Gastroesophageal sphincter (tissue), 4 donors: ENCODE data around the gene MCRIP2. TPM values are rescaled to one million over a fixed set of nuclear protein-coding genes. Genes with fewer than 3 reads are reported as not detected.

Experiments
- ATAC-seq: fragments of 150-250 bp; one replicate; pipeline ENCODE4 v1.9.1; 2016; ENCODE audit warnings: mild to moderate bottlenecking, moderate library complexity
- H3K27ac ChIP-seq, 4 donors: fragments of 200-600 bp; sonication (generic) in 3 of 4; 1 replicate in 3 of 4; 2 replicates in 1 of 4; pipeline ENCODE4 v1.5.1; 2016 to 2019
- H3K27me3 ChIP-seq: fragments of 200-600 bp; sonication (generic); one replicate; pipeline ENCODE4 v1.5.1; 2019
- H3K36me3 ChIP-seq, 2 donors: fragments of 200-600 bp; sonication (generic); one replicate each; pipeline ENCODE4 v1.5.1; 2019; ENCODE audit warnings: control low read depth in 1 of 2
- H3K4me1 ChIP-seq, 3 donors: fragments of 200-600 bp; sonication (generic); 1 replicate in 2 of 3; 2 replicates in 1 of 3; pipeline ENCODE4 v1.5.1; 2016 to 2019; ENCODE audit warnings: control low read depth in 2 of 3
- H3K4me3 ChIP-seq, 2 donors: fragments of 200-600 bp; sonication (generic); one replicate each; pipeline ENCODE4 v1.5.1; 2019; ENCODE audit warnings: mild to moderate bottlenecking in 1 of 2, moderate library complexity in 1 of 2
- H3K9me3 ChIP-seq, 3 donors: fragments of 200-600 bp; sonication (generic); one replicate each; pipeline ENCODE4 v1.5.1; 2017 to 2019; ENCODE audit warnings: control low read depth in 2 of 3
- CTCF ChIP-seq, 4 experiments: fragments of 200-600 bp in 2 of 4; fragments of 450-650 bp in 2 of 4; sonication (generic) in 1 of 4; IDR thresholded peaks; one replicate each; pipeline ENCODE4 v1.5.1; 2017 to 2019; ENCODE audit warnings: antibody characterized with exemption in 4 of 4, mild to moderate bottlenecking in 2 of 4, moderate library complexity in 2 of 4
- EP300 ChIP-seq: sonication (generic); formaldehyde crosslinking; IDR thresholded peaks from one replicate; pipeline ENCODE4 v1.6.1; 2017; ENCODE audit warnings: antibody characterized with exemption, mild to moderate bottlenecking
- POLR2A ChIP-seq, 2 donors: fragments of 450-650 bp; IDR thresholded peaks; one replicate each; pipeline ENCODE4 v1.6.1; 2017; ENCODE audit warnings: antibody characterized with exemption in 2 of 2, mild to moderate bottlenecking in 2 of 2, moderate library complexity in 1 of 2
- POLR2AphosphoS5 ChIP-seq: sonication (generic); formaldehyde crosslinking; IDR thresholded peaks from one replicate; pipeline ENCODE4 v1.6.1; 2017; ENCODE audit warnings: antibody characterized with exemption
- WGBS, 2 donors: methylation state at CpG; one replicate each; pipeline ENCODE4 v1.1.5; 2018; ENCODE audit warnings: low coverage in 1 of 2; 5-methylcytosine and 5-hydroxymethylcytosine counted together
- total RNA-seq, 4 donors: library from RNA; depleted of rRNA; stranded (reverse); fragments of >200 nt; gene quantifications; one replicate each; pipeline ENCODE4 v1.1.0, GENCODE V29; 2016

Gene MCRIP2
- total RNA-seq, 4 donors from 2014 or later, result 25.4 to 70.0 (median 51.9) TPM

- 100% methylated on average over 1 of the region's 67 CpGs; no CpG with 5 or more reads in 1 of the 2 donors for WGBS, 2 donors
- no peak overlapping the region for H3K27ac ChIP-seq
- H3K36me3 ChIP-seq, result peaks cover 0 to 42% of the 10 kb centered on the region in 2 donors
- no peaks in the 10 kb centered on the region for H3K9me3 ChIP-seq
- H3K4me1 ChIP-seq, result peaks cover 2 to 50% (median 33%) of the 10 kb centered on the region in 3 donors
- peaks cover 19% of the 10 kb centered on the region for H3K27me3 ChIP-seq
- no peak for ATAC-seq
- H3K4me3 ChIP-seq, result no peak overlapping the region
- TF ChIP-seq CTCF (IDR thresholded peaks at IDR 0.05), result no peak
- no peak for TF ChIP-seq POLR2A (IDR thresholded peaks at IDR 0.05)
- TF ChIP-seq POLR2AphosphoS5, result no peak
- TF ChIP-seq EP300, result no peak
Measured at GRCh38 chr16:632486-633335, 8.9 kb upstream of the MCRIP2 start.

GRCh38 chr16:633336-634050 lies 8.1 kb upstream of the MCRIP2 start:
- WGBS, 2 donors, result 94% methylated on average over 11 of the region's 74 CpGs; no CpG with 5 or more reads in 1 of the 2 donors
- no peak overlapping the region for H3K4me3 ChIP-seq
- no peak for ATAC-seq
- peaks cover 0 to 34% of the 10 kb centered on the region in 2 donors for H3K36me3 ChIP-seq
- TF ChIP-seq POLR2A (IDR thresholded peaks at IDR 0.05) (no peak), CTCF (IDR thresholded peaks at IDR 0.05) (no peak), POLR2AphosphoS5 (no peak), EP300 (no peak)
- H3K9me3 ChIP-seq, result no peaks in the 10 kb centered on the region
- H3K27me3 ChIP-seq, result peaks cover 19% of the 10 kb centered on the region
- peaks cover 2 to 58% (median 35%) of the 10 kb centered on the region in 3 donors for H3K4me1 ChIP-seq
- H3K27ac ChIP-seq, result no peak overlapping the region

- WGBS, 2 donors, result no CpG with 5 or more reads among the region's 22 CpGs
- H3K27me3 ChIP-seq, result peaks cover 19% of the 10 kb centered on the region
- no peak for TF ChIP-seq CTCF (IDR thresholded peaks at IDR 0.05)
- TF ChIP-seq EP300, result no peak
- no peak for TF ChIP-seq POLR2A (IDR thresholded peaks at IDR 0.05)
- TF ChIP-seq POLR2AphosphoS5, result no peak
- no peak for ATAC-seq
- H3K4me1 ChIP-seq, result peaks cover 2 to 63% (median 35%) of the 10 kb centered on the region in 3 donors
- peaks cover 0 to 27% of the 10 kb centered on the region in 2 donors for H3K36me3 ChIP-seq
- no peak overlapping the region for H3K4me3 ChIP-seq
- H3K27ac ChIP-seq, result no peak overlapping the region
- H3K9me3 ChIP-seq, result no peaks in the 10 kb centered on the region
Measured at GRCh38 chr16:634051-634670, 7.5 kb upstream of the MCRIP2 start.

GRCh38 chr16:634996-635395 lies 6.6 kb upstream of the MCRIP2 start:
- Histone ChIP-seq H3K27ac (no peak overlapping the region), H3K36me3 (peaks cover 0 to 26% of the 10 kb centered on the region in 2 donors), H3K27me3 (peaks cover 19% of the 10 kb centered on the region), H3K4me1 (peaks cover 2 to 57% (median 31%) of the 10 kb centered on the region in 3 donors), H3K9me3 (no peaks in the 10 kb centered on the region), H3K4me3 (peak overlapping the region in 1 of 2 donors; percentile 94)
- no peak for TF ChIP-seq POLR2AphosphoS5
- no peak for TF ChIP-seq POLR2A (IDR thresholded peaks at IDR 0.05)
- TF ChIP-seq CTCF (IDR thresholded peaks at IDR 0.05), result no peak
- TF ChIP-seq EP300, result no peak
- no peak for ATAC-seq
- WGBS, 2 donors, result no CpG with 5 or more reads among the region's 7 CpGs
